Osteoblast (primary cell): Measurements from ENCODE around the gene SPIRE1. TPM values are rescaled to one million over a fixed set of nuclear protein-coding genes. Genes with fewer than 3 reads are reported as not detected.

Source experiments
- DNase-seq: peaks from one replicate; pipeline ENCODE4 v3.0.0; 2011; ENCODE audit warnings: low spot score, mixed read lengths; ENCODE audit not compliant: insufficient read length; ENCODE audit errors: missing footprints
- H2AFZ ChIP-seq: 2 replicates; pipeline ENCODE4 v1.6.0; 2011; ENCODE audit warnings: mild to moderate bottlenecking, low read length
- H3K27ac ChIP-seq: 2 replicates; pipeline ENCODE4 v1.5.1; 2011; ENCODE audit warnings: mild to moderate bottlenecking, low read depth, low read length, moderate library complexity
- H3K27me3 ChIP-seq: 2 replicates; pipeline ENCODE4 v1.6.0; 2012; ENCODE audit warnings: mild to moderate bottlenecking, control low read depth, inconsistent platforms, low read length, moderate library complexity; ENCODE audit not compliant: insufficient read depth
- H3K36me3 ChIP-seq: 2 replicates; pipeline ENCODE4 v1.5.1; 2011; ENCODE audit warnings: mild to moderate bottlenecking, low read length, control low read depth, moderate library complexity; ENCODE audit not compliant: insufficient read depth
- H3K4me1 ChIP-seq: 2 replicates; pipeline ENCODE4 v1.5.1; 2011; ENCODE audit warnings: mild to moderate bottlenecking, low read length, control low read depth, moderate library complexity; ENCODE audit not compliant: insufficient read depth
- H3K4me2 ChIP-seq: 2 replicates; pipeline ENCODE4 v1.6.0; 2011; ENCODE audit warnings: mild to moderate bottlenecking, low read length; ENCODE audit not compliant: insufficient read depth
- H3K4me3 ChIP-seq: fragments of 200-600 bp; sonication (generic); 3 replicates; pipeline ENCODE4 v1.5.1; 2012; ENCODE audit warnings: mild to moderate bottlenecking, low read length, inconsistent platforms; ENCODE audit not compliant: insufficient read depth
- H3K79me2 ChIP-seq: 2 replicates; pipeline ENCODE4 v1.6.0; 2012; ENCODE audit warnings: mild to moderate bottlenecking, low read length, control low read depth, inconsistent platforms; ENCODE audit not compliant: insufficient read depth
- H3K9me3 ChIP-seq: 2 replicates; pipeline ENCODE4 v1.5.1; 2011; ENCODE audit warnings: low read depth, low read length, control low read depth
- H4K20me1 ChIP-seq: 2 replicates; pipeline ENCODE4 v1.6.0; 2012; ENCODE audit warnings: mild to moderate bottlenecking, low read length, control low read depth; ENCODE audit not compliant: insufficient read depth
- total RNA-seq: library from RNA; depleted of rRNA; stranded (reverse); fragments of >200 nt; gene quantifications from 2 replicates; pipeline ENCODE4 v1.2.3, GENCODE V29; 2012
- TF ChIP-seq, protein P1 (sequence below): IDR thresholded peaks from 2 replicates; pipeline ENCODE4 v1.5.1; 2011; ENCODE audit warnings: mild to moderate bottlenecking, low read depth, low read length, moderate library complexity; ENCODE audit errors: extremely low read depth

SPIRE1 gene
- total RNA-seq, 1 donor = 64.4 TPM

DNA sequence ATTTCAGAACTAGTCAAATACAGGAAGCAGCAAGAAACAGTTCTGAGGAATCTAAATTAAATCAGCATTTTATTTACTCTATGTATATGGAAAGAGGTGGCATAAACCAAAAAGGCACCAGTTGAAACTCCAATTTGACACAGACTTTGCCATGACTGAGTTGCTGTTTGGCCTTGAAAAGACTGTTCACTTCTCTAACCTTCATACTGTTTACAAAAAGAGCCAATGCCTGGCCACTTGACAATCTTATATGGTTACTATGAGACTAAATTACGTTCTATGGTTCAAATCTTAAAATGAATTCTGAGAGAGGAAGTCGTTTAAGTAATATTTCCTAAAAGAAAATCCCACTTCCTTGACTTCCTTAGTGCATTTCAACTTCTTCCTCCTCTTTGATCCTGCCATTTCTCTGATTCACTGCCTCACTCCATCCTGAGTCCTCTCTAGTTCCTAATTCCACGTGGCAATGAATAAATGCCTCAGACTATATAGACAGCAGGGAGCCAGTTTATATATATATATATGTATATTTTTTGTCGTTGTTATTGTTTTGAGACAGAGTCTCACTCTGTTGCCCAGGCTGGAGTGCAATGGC, 31.4 kb upstream of the SPIRE1 start:
- peak; percentile 10 for DNase-seq
- no peaks in the 10 kb centered on the region for H3K4me1 ChIP-seq
- H3K36me3 ChIP-seq = peaks cover 21% of the 10 kb centered on the region

DNA sequence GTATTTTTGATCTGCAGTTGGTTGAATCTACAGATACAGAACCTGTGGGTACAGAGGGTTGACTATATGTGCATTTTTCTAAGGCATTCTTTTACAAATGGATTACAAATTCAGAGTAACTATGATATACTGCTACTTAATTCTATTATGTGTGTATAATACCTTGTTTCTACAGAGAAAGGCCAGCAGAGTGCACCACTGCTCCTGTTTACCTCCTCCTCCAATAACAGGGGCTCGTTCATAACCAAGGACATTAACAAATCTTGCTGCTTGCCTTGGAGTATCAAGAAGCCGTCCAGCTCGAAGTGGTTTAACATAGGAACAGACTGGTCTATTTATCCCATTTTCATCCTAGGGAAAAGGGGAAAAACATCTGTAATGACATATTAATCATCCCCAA, 28.2 kb upstream of the SPIRE1 start:
- Histone ChIP-seq H3K4me3 (no peak overlapping the region), H3K9me3 (no peaks in the 10 kb centered on the region), H3K27me3 (no peaks in the 10 kb centered on the region), H3K4me1 (no peaks in the 10 kb centered on the region), H3K79me2 (no peaks in the 10 kb centered on the region), H4K20me1 (no peaks in the 10 kb centered on the region), H3K36me3 (peaks cover 19% of the 10 kb centered on the region), H3K4me2 (no peak overlapping the region), H3K27ac (no peak overlapping the region), H2AFZ (no peak overlapping the region)
- DNase-seq = peak; percentile 56
- TF ChIP-seq, protein P1, sequence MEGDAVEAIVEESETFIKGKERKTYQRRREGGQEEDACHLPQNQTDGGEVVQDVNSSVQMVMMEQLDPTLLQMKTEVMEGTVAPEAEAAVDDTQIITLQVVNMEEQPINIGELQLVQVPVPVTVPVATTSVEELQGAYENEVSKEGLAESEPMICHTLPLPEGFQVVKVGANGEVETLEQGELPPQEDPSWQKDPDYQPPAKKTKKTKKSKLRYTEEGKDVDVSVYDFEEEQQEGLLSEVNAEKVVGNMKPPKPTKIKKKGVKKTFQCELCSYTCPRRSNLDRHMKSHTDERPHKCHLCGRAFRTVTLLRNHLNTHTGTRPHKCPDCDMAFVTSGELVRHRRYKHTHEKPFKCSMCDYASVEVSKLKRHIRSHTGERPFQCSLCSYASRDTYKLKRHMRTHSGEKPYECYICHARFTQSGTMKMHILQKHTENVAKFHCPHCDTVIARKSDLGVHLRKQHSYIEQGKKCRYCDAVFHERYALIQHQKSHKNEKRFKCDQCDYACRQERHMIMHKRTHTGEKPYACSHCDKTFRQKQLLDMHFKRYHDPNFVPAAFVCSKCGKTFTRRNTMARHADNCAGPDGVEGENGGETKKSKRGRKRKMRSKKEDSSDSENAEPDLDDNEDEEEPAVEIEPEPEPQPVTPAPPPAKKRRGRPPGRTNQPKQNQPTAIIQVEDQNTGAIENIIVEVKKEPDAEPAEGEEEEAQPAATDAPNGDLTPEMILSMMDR = peak; percentile 26

More for the DNA sequence above, 31.4 kb upstream of the SPIRE1 start:
- no peak overlapping the region for H3K4me2 ChIP-seq
- H4K20me1 ChIP-seq = no peaks in the 10 kb centered on the region
- H2AFZ ChIP-seq = no peak overlapping the region
- no peaks in the 10 kb centered on the region for H3K79me2 ChIP-seq
- no peaks in the 10 kb centered on the region for H3K27me3 ChIP-seq
- H3K27ac ChIP-seq = no peak overlapping the region
- no peak overlapping the region for H3K4me3 ChIP-seq
- no peaks in the 10 kb centered on the region for H3K9me3 ChIP-seq
- TF ChIP-seq, protein P1 = no peak

DNA sequence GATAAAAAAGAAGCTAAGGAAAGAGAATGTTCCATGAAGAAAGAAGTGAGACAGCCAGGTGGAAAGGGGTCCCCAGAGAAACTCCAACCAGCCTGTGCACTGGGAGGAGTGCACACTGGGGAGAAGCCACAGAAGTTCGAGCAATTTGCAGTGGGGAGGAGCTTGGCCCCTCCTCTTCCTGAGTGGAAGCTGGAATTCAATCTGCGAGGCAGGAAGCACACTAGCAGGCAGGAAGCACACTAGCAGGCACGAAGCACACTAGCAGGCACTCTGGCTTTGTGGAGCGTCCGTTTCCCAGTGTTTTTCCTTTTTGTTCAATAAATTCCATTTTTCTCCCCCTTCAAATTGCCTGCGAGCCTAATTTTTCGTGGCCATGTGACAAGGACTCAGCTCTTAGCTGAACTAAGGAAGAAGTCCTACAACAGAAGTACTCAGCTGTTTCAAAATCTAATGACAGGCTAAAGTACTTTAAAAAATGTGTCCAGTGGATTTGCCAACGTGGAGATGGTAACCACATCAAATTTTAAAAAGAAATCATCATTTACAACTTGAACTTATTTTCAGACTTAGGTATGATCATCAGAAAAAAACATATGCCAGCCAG, 21.4 kb upstream of the SPIRE1 start:
- peak overlapping the region; percentile 95 for H2AFZ ChIP-seq
- no peak for DNase-seq
- no peaks in the 10 kb centered on the region for H4K20me1 ChIP-seq
- H3K4me3 ChIP-seq = peak overlapping the region; percentile 42
- H3K27me3 ChIP-seq = no peaks in the 10 kb centered on the region
- TF ChIP-seq, protein P1 = no peak
- peak overlapping the region; percentile 47 for H3K27ac ChIP-seq
- no peaks in the 10 kb centered on the region for H3K9me3 ChIP-seq
- H3K79me2 ChIP-seq = no peaks in the 10 kb centered on the region
- H3K36me3 ChIP-seq = peaks cover 16% of the 10 kb centered on the region
- H3K4me1 ChIP-seq = peaks cover 8% of the 10 kb centered on the region
- H3K4me2 ChIP-seq = peak overlapping the region; percentile 75

DNA sequence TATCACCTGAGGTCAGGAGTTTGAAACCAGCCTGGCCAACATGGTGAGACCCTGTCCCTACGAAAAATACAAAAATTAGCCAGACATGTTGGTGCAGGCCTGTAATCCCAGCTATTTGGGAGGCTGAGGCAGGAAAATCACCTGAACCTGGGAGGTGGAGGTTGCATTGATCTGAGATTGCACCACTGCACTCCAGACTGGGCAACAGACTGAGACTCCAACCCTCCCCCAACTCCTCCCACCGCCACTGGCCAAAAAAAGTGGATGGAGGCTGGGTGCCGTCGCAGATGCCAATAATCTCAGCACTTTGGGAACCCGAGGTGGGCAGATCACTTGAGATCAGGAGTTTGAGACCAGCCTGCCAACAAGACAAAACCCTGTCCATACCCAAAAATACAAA, 10.1 kb upstream of the SPIRE1 start:
- Histone ChIP-seq H3K4me2 (no peak overlapping the region), H2AFZ (no peak overlapping the region), H3K27me3 (no peaks in the 10 kb centered on the region), H3K4me3 (no peak overlapping the region), H3K36me3 (peaks cover 1% of the 10 kb centered on the region), H3K9me3 (no peaks in the 10 kb centered on the region), H3K79me2 (no peaks in the 10 kb centered on the region), H4K20me1 (no peaks in the 10 kb centered on the region), H3K27ac (no peak overlapping the region), H3K4me1 (peaks cover 4% of the 10 kb centered on the region)
- no peak for DNase-seq
- TF ChIP-seq, protein P1 = no peak
